ENCODE data around the gene NDFIP1.

Gene NDFIP1

GRCh38 chr5:142167458-142167857 is 58.9 kb downstream of the NDFIP1 start (continued):
- TF ChIP-seq, protein P1, sequence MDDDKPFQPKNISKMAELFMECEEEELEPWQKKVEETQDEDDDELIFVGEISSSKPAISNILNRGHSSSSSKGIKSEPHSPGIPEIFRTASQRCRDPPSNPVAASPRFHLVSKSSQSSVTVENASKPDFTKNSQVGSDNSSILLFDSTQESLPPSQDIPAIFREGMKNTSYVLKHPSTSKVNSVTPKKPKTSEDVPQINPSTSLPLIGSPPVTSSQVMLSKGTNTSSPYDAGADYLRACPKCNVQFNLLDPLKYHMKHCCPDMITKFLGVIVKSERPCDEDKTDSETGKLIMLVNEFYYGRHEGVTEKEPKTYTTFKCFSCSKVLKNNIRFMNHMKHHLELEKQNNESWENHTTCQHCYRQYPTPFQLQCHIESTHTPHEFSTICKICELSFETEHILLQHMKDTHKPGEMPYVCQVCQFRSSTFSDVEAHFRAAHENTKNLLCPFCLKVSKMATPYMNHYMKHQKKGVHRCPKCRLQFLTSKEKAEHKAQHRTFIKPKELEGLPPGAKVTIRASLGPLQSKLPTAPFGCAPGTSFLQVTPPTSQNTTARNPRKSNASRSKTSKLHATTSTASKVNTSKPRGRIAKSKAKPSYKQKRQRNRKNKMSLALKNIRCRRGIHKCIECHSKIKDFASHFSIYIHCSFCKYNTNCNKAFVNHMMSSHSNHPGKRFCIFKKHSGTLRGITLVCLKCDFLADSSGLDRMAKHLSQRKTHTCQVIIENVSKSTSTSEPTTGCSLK (tag by site-specific recombination; IDR thresholded peaks at IDR 0.05), result no peak
- no peak for TF ChIP-seq ZNF654 (tag by site-specific recombination; IDR thresholded peaks at IDR 0.05; ENCODE audit: low read depth)
- no peak for TF ChIP-seq ZNF433 (tag by site-specific recombination; IDR thresholded peaks at IDR 0.05; ENCODE audit: low read depth)

DNA sequence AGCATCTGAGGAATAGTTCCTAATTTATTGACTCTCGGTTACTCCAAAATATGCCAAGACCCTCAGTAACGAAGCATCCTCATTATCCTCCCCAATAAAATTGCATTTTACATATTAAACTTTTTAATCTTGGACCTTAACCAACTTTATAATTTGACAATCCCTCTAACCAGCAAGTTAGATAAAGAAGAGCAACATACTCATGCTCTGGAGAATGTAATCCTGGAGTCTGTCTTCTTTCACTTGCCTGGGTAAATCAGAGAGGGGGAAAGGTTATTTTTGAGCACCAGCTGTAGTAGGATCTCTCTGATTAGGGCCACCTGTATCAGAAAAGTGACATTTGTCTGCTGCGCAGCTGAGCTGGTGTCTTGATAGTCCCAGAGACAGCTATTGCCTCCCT is 59.8 kb downstream of the NDFIP1 start:
- TF ChIP-seq ZBTB8A (tag by site-specific recombination; IDR thresholded peaks at IDR 0.05) (no peak), ZNF239 (tag by site-specific recombination; IDR thresholded peaks at IDR 0.05) (no peak), TRIM28 (IDR thresholded peaks at IDR 0.05; ENCODE audit: borderline replicate concordance, low read length) (no peak), ZNF10 (tag by site-specific recombination; IDR thresholded peaks at IDR 0.05) (no peak), ZNF701 (tag by site-specific recombination; IDR thresholded peaks at IDR 0.05) (no peak), ZNF76 (tag by site-specific recombination; IDR thresholded peaks at IDR 0.05; ENCODE audit: borderline replicate concordance, low read depth) (no peak), HOXA7 (CRISPR knock-in tag; IDR thresholded peaks at IDR 0.05; ENCODE audit: borderline replicate concordance) (no peak)
- Histone ChIP-seq H3K9me3 (ENCODE audit: control insufficient read depth, insufficient read depth, low read depth, low read length) (no peaks in the 10 kb centered on the region), H3K27ac (ENCODE audit: extremely low read depth, low read depth, low read length) (no peak overlapping the region), H3K4me3 (ENCODE audit: low read depth, low read length) (no peak overlapping the region), H3K4me1 (ENCODE audit: control insufficient read depth, insufficient read depth, low read length) (peaks cover 6% of the 10 kb centered on the region), H3K36me3 (ENCODE audit: control insufficient read depth in 2 of 2, insufficient read depth in 1 of 2, low read length in 2 of 2) (no peaks in the 10 kb centered on the region)
- CTCF ChIA-PET, result interaction anchor here (1.1 to 1.2 kb wide), 2 partner anchors 38 to 154 kb away, joined by 3 to 5 read pairs; no protein-coding TSS in a partner anchor
- POLR2A ChIA-PET, result no interaction called here

GRCh38 chr5:142170254-142170953 is 61.8 kb downstream of the NDFIP1 start:
- POLR2A ChIA-PET, result interaction anchor here (0.7 kb wide), 1 partner anchor 209 kb away, joined by 3 read pairs; no protein-coding TSS in a partner anchor
- CTCF ChIA-PET, result interaction anchor here (0.6 to 1.4 kb wide), 8 partner anchors 16 to 392 kb away, joined by 3 to 4 read pairs (median 3); no protein-coding TSS in a partner anchor
- no peaks in the 10 kb centered on the region for H3K36me3 ChIP-seq (ENCODE audit: control insufficient read depth in 2 of 2, insufficient read depth in 1 of 2, low read length in 2 of 2)
- no peak overlapping the region for H3K27ac ChIP-seq (ENCODE audit: extremely low read depth, low read depth, low read length)
- H3K4me3 ChIP-seq (ENCODE audit: low read depth, low read length), result no peak overlapping the region
- peaks cover 6% of the 10 kb centered on the region for H3K4me1 ChIP-seq (ENCODE audit: control insufficient read depth, insufficient read depth, low read length)
- TF ChIP-seq ZNF660 (tag by site-specific recombination; IDR thresholded peaks at IDR 0.05), result no peak
- no peaks in the 10 kb centered on the region for H3K9me3 ChIP-seq (ENCODE audit: control insufficient read depth, insufficient read depth, low read depth, low read length)

- H3K4me1 ChIP-seq (ENCODE audit: control insufficient read depth, insufficient read depth, low read length), result peaks cover 6% of the 10 kb centered on the region
- no peaks in the 10 kb centered on the region for H3K9me3 ChIP-seq (ENCODE audit: control insufficient read depth, insufficient read depth, low read depth, low read length)
- TF ChIP-seq SALL2 (tag by site-specific recombination; IDR thresholded peaks at IDR 0.05; ENCODE audit: borderline replicate concordance) (no peak), ZNF280D (tag by site-specific recombination; IDR thresholded peaks at IDR 0.05) (no peak), WT1 (tag by site-specific recombination; IDR thresholded peaks at IDR 0.05) (no peak), ZNF19 (tag by site-specific recombination; IDR thresholded peaks at IDR 0.05; ENCODE audit: low read depth) (no peak), ZBTB1 (tag by site-specific recombination; IDR thresholded peaks at IDR 0.05) (no peak), SP3 (tag by site-specific recombination; IDR thresholded peaks at IDR 0.05) (no peak), ZNF621 (tag by site-specific recombination; IDR thresholded peaks at IDR 0.05) (no peak)
- TF ChIP-seq, protein P2, sequence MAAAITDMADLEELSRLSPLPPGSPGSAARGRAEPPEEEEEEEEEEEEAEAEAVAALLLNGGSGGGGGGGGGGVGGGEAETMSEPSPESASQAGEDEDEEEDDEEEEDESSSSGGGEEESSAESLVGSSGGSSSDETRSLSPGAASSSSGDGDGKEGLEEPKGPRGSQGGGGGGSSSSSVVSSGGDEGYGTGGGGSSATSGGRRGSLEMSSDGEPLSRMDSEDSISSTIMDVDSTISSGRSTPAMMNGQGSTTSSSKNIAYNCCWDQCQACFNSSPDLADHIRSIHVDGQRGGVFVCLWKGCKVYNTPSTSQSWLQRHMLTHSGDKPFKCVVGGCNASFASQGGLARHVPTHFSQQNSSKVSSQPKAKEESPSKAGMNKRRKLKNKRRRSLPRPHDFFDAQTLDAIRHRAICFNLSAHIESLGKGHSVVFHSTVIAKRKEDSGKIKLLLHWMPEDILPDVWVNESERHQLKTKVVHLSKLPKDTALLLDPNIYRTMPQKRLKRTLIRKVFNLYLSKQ (tag by site-specific recombination; IDR thresholded peaks at IDR 0.05; ENCODE audit: borderline replicate concordance), result no peak
- TF ChIP-seq, protein P3, sequence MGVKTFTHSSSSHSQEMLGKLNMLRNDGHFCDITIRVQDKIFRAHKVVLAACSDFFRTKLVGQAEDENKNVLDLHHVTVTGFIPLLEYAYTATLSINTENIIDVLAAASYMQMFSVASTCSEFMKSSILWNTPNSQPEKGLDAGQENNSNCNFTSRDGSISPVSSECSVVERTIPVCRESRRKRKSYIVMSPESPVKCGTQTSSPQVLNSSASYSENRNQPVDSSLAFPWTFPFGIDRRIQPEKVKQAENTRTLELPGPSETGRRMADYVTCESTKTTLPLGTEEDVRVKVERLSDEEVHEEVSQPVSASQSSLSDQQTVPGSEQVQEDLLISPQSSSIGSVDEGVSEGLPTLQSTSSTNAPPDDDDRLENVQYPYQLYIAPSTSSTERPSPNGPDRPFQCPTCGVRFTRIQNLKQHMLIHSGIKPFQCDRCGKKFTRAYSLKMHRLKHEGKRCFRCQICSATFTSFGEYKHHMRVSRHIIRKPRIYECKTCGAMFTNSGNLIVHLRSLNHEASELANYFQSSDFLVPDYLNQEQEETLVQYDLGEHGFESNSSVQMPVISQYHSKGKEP (tag by site-specific recombination; IDR thresholded peaks at IDR 0.05), result no peak
- no peaks in the 10 kb centered on the region for H3K36me3 ChIP-seq (ENCODE audit: control insufficient read depth in 2 of 2, insufficient read depth in 1 of 2, low read length in 2 of 2)
- no peak overlapping the region for H3K4me3 ChIP-seq (ENCODE audit: low read depth, low read length)
- ChIA-PET CTCF (interaction anchor here (0.8 to 1.0 kb wide), 3 partner anchors 17 to 336 kb away, joined by 3 read pairs; no protein-coding TSS in a partner anchor), POLR2A (no interaction called here)
- H3K27ac ChIP-seq (ENCODE audit: extremely low read depth, low read depth, low read length), result no peak overlapping the region
These were observed 62.7 kb downstream of the NDFIP1 start for GRCh38 chr5:142171270-142171669.

All from HEK293 (cell line).